K562 (cell line): ENCODE data around the gene SNAP23. TPM values are rescaled to one million over a fixed set of nuclear protein-coding genes. Genes with fewer than 3 reads are reported as not detected.

Experiments
- ARID1B ChIP-seq: fragments of 450-650 bp; IDR thresholded peaks from 2 replicates; pipeline ENCODE4 v1.6.1; 2016; ENCODE audit warnings: antibody characterized with exemption, mild to moderate bottlenecking, inconsistent platforms
- ESRRA ChIP-seq: fragments of 450-650 bp; IDR thresholded peaks from 2 replicates; pipeline ENCODE4 v1.6.1; 2014; ENCODE audit warnings: low read depth, mild to moderate bottlenecking, moderate library complexity, borderline replicate concordance
- HNRNPLL ChIP-seq: fragments of 200-400 bp; formaldehyde crosslinking; IDR thresholded peaks from 2 replicates; pipeline ENCODE4 v1.6.1; 2017; ENCODE audit warnings: low read length, low read depth, mild to moderate bottlenecking; ENCODE audit not compliant: poor library complexity, severe bottlenecking
- KDM4B ChIP-seq, 2 experiments: fragments of 450-650 bp in 1 of 2; sonication (generic) in 1 of 2; IDR thresholded peaks; 2 replicates each; pipeline ENCODE4 v1.6.1; 2016 to 2017; ENCODE audit warnings: borderline replicate concordance in 2 of 2, antibody characterized with exemption in 1 of 2, low read depth in 1 of 2, mild to moderate bottlenecking in 1 of 2
- MXI1 ChIP-seq: IDR thresholded peaks from 2 replicates; pipeline ENCODE4 v1.6.1; 2011; ENCODE audit warnings: low read depth, mild to moderate bottlenecking, improper control_type of control experiment, low read length
- POLR2B ChIP-seq: fragments of 450-650 bp; IDR thresholded peaks from 2 replicates; pipeline ENCODE4 v1.6.1; 2018; ENCODE audit warnings: low read depth; ENCODE audit not compliant: partially characterized antibody
- POU5F1 ChIP-seq: fragments of 150-350 bp; IDR thresholded peaks from 2 replicates; pipeline ENCODE4 v1.6.1; 2014; ENCODE audit warnings: borderline replicate concordance, low read length, low read depth, mild to moderate bottlenecking; ENCODE audit not compliant: partially characterized antibody
- PTTG1 ChIP-seq: fragments of 450-650 bp; IDR thresholded peaks from 2 replicates; pipeline ENCODE4 v1.6.1; 2016; ENCODE audit warnings: low read depth, mild to moderate bottlenecking, missing genetic modification characterization, missing compliant biosample characterization
- RBM25 ChIP-seq: fragments of 200-400 bp; formaldehyde crosslinking; IDR thresholded peaks from 2 replicates; pipeline ENCODE4 v1.6.1; 2018; ENCODE audit warnings: low read length, low read depth, moderate library complexity; ENCODE audit not compliant: severe bottlenecking
- RCOR1 ChIP-seq, 2 experiments: IDR thresholded peaks; 2 replicates each; pipeline ENCODE4 v1.6.1; 2012; ENCODE audit warnings: low read depth in 2 of 2, low read length in 2 of 2, borderline replicate concordance in 1 of 2, improper control_type of control experiment in 1 of 2
- TBL1XR1 ChIP-seq, 2 experiments: IDR thresholded peaks; 2 replicates each; pipeline ENCODE4 v1.6.1; 2012; ENCODE audit warnings: improper control_type of control experiment in 2 of 2, low read length in 2 of 2, mild to moderate bottlenecking in 1 of 2
- TOE1 ChIP-seq, 2 experiments: fragments of 450-650 bp in 1 of 2; sonication (generic) in 1 of 2; formaldehyde crosslinking in 1 of 2; IDR thresholded peaks; 2 replicates each; pipeline versions ENCODE4 v1.7.1 to v1.8.0; 2016 to 2022; ENCODE audit warnings: borderline replicate concordance in 2 of 2, mild to moderate bottlenecking in 2 of 2, antibody characterized with exemption in 1 of 2, inconsistent platforms in 1 of 2, low read depth in 1 of 2, missing genetic modification reagents in 1 of 2, moderate library complexity in 1 of 2
- ZBTB7A ChIP-seq: IDR thresholded peaks from 2 replicates; pipeline ENCODE4 v1.6.1; 2011; ENCODE audit warnings: low read depth, mild to moderate bottlenecking, low read length, moderate library complexity, borderline replicate concordance; ENCODE audit not compliant: control insufficient read depth
- ZNF212 ChIP-seq: fragments of 450-650 bp; formaldehyde crosslinking; IDR thresholded peaks from 2 replicates; pipeline ENCODE4 v1.4.0; 2020; ENCODE audit warnings: mild to moderate bottlenecking
- polyA plus RNA-seq, 8 experiments: library from polyadenylated mRNA; depleted of rRNA in 4 of 8; stranded (reverse) in 5 of 8; unstranded in 3 of 8; fragments of >200 nt; fragmentation: Nextera tagmentation in 2 of 8; fragmentation: Illumina TruSeq in 1 of 8; extraction: Ambion mirVana in 2 of 8; extraction: Trizol in 1 of 8; gene quantifications; 2 replicates each; pipeline versions ENCODE4 v1.2.1 to v1.2.3, GENCODE V29; 2011 to 2014; ENCODE audit warnings: inconsistent platforms in 1 of 8, missing spikeins in 1 of 8
- total RNA-seq, 7 experiments: library from RNA; depleted of rRNA in 6 of 7; stranded (reverse); fragments of >200 nt in 6 of 7; fragmentation: Illumina TruSeq in 2 of 7; extraction: Trizol in 2 of 7; gene quantifications; 2 replicates each; pipeline versions ENCODE4 v1.2.1 to v1.2.3, GENCODE V29; 2011 to 2021; ENCODE audit warnings: low replicate concordance in 1 of 7

SNAP23 gene
- total and polyA plus RNA-seq, 9 of the 15 experiments (the other 6 are each of a cell fraction or from before 2014, with no cell fraction given): 78.9 to 168 (median 117) TPM

DNA sequence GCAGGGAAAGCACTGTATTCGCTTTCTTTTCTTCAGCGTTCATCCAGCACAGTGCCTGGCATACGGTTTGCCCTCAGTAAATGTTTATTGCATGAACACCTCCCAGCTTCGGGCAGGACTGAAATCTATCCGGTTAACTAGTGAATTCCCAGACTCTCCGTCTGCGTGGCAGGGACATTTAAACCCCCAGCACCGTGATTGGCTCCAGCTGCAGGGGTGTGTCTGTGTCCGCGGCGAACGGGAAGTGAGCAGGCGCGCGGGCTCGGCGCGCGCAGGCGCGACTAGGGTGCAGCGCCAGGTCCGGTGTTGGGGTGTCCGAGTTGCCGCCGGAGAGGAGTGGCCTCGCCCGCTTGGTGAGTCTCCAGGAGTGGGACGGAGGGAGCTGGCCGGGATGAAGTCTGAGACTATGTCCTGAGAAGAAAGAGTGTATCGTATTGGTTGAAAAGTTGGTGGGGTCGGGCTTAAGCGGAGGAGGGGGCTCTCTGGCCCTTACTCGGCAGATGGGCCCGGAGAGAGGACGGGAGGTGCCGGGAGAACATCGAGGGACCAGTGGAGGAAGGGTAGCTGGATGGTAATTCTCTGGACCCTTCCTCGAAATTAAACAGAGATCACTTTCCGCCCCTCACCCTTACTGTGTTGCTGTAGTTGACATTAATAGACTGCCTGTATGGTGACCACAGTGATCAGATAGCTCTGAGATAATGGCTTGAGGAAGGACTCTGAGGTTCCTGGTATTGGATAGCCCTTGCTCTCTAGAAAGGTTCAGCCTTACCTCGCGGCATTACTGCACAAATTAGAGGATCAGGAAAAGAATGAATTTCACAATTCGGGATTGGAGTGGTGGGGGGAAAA lies at the start of gene SNAP23 (continued):
- TF ChIP-seq ZBTB7A (peak; percentile 73; the same call in 1 of the 2 replicates), TOE1 (IDR thresholded peaks at IDR 0.05; ENCODE audit: borderline replicate concordance) (peak; percentile 25; the same call in 1 of the 2 replicates), TOE1 (CRISPR knock-in tag; IDR thresholded peaks at IDR 0.05; ENCODE audit: borderline replicate concordance, low read depth) (no peak), HNRNPLL (peak; percentile 44), RCOR1 (IDR thresholded peaks at IDR 0.05; ENCODE audit: borderline replicate concordance in 1 of 2, low read depth in 2 of 2, low read length in 2 of 2) (peak in 1 of 2 experiments; percentile 32; a peak in 1 of 4 replicates), ARID1B (peak; percentile 56), MXI1 (peak; percentile 93), POLR2B (peak; percentile 88), ZNF212 (CRISPR knock-in tag) (no peak), KDM4B (IDR thresholded peaks at IDR 0.05; ENCODE audit: borderline replicate concordance in 2 of 2, low read depth in 1 of 2) (no peak), ESRRA (peak; percentile 67; the same call in 1 of the 2 replicates), POU5F1 (peak; percentile 49), PTTG1 (tag) (no peak), RBM25 (peak; percentile 65), TBL1XR1 (IDR thresholded peaks at IDR 0.05; ENCODE audit: low read length in 2 of 2) (0 out of 4 replicates have a peak, but pooled peaks of 1 of the 2 experiments have one; percentile 1)
